Inflammatory macrophage treated with lipopolysaccharide for 4 hours (primary cell): ENCODE results near the gene SYCE1.

ENCODE experiments used
- DNase-seq: peaks from one replicate; pipeline ENCODE4 v3.0.0-alpha.2; 2020

Gene SYCE1

DNA sequence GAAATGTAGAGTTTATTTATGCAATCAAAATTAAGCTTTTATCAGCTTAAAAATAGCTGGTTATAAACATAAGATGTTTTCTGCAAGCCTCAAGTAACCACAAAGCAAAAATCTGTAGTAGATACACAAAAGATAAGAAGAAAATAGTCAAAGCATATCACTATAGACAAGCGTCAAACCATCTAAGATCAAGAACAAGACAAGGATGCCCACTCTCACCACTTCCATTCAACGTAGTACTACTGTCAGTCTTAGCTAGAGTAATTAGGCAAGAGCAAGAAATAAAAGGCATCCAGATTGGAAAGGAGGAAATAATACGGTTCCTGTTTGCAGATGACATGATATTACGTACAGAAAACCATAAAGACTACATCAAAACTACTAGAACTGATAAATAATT is 55.7 kb downstream of the SYCE1 start:
- DNase-seq: no peak
